Measurements from ENCODE around the gene ENOSF1. TPM values are rescaled to one million over a fixed set of nuclear protein-coding genes. Genes with fewer than 3 reads are reported as not detected.

ENOSF1 gene
- total RNA-seq, 6 experiments from 2014 or later: 36.7 to 71.9 (median 58.5) TPM

DNA sequence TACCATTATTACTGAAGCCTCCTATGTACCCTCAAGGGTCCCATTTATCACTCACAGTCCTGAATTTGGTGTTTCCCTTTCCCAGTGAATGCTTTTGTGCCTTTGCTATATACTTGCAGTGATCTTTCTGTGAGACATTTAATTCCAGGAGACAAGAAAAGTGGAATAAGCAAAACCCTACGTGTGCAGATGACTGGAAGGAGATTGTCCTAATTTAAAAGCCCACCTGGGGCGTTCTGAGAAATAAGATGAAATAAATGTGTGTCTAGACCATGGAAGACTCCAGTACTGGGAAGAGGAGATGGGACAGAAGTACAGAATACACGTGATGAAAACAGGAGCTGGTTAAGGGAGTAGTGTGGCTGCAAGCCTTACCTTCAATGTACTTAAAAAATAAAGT lies 35.7 kb downstream of the ENOSF1 start:
- ATAC-seq: no peak
- Histone ChIP-seq H3K27ac (no peak overlapping the region), H3K36me3 (peaks cover 0 to 67% (median 30%) of the 10 kb centered on the region in 4 donors), H3K4me1 (no peaks in the 10 kb centered on the region), H3K4me3 (no peak overlapping the region), H3K9me3 (no peaks in the 10 kb centered on the region), H3K27me3 (no peaks in the 10 kb centered on the region)
- intact Hi-C loops (cut with DNase I): no loop called here
- TF ChIP-seq, protein P1, sequence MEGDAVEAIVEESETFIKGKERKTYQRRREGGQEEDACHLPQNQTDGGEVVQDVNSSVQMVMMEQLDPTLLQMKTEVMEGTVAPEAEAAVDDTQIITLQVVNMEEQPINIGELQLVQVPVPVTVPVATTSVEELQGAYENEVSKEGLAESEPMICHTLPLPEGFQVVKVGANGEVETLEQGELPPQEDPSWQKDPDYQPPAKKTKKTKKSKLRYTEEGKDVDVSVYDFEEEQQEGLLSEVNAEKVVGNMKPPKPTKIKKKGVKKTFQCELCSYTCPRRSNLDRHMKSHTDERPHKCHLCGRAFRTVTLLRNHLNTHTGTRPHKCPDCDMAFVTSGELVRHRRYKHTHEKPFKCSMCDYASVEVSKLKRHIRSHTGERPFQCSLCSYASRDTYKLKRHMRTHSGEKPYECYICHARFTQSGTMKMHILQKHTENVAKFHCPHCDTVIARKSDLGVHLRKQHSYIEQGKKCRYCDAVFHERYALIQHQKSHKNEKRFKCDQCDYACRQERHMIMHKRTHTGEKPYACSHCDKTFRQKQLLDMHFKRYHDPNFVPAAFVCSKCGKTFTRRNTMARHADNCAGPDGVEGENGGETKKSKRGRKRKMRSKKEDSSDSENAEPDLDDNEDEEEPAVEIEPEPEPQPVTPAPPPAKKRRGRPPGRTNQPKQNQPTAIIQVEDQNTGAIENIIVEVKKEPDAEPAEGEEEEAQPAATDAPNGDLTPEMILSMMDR (IDR thresholded peaks at IDR 0.05): no peak
- no peak for TF ChIP-seq POLR2A (IDR thresholded peaks at IDR 0.05)
- 90% methylated on average over 2 of the region's 3 CpGs for WGBS (ENCODE audit: insufficient coverage, low coverage, low lambda C conversion rate, missing lambda C conversion rate)
- no peak for DNase-seq

DNA sequence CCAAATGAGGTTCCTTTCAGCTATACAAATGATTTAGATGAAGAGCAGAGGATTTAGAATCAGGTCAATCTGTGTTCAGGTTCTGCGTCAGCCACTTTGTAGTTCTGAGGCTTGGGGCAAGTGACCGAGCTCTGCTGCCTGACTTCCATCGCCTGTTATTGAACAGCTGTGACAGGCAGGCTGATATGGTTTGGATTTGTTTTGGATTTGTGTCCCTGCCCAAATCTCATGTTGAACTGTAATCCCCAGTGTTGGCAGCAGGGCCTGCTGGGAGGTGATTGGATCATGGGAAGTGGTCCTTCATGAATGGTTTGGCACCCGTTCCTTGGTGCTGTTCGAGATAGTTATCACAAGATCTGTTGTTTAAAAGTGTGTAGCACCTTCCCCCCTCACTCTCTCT lies 36.4 kb downstream of the ENOSF1 start:
- Histone ChIP-seq H3K4me1 (no peaks in the 10 kb centered on the region), H3K4me3 (no peak overlapping the region), H3K36me3 (peaks cover 0 to 72% (median 28%) of the 10 kb centered on the region in 4 donors), H3K27me3 (no peaks in the 10 kb centered on the region), H3K27ac (no peak overlapping the region), H3K9me3 (no peaks in the 10 kb centered on the region)
- TF ChIP-seq POLR2A (IDR thresholded peaks at IDR 0.05): no peak
- TF ChIP-seq, protein P1 (IDR thresholded peaks at IDR 0.05): no peak
- intact Hi-C loops (cut with DNase I): no loop called here
- ATAC-seq (no peak), DNase-seq (no peak)
- WGBS (ENCODE audit: insufficient coverage, low coverage, low lambda C conversion rate, missing lambda C conversion rate): 80% methylated on average over 2 of the region's 5 CpGs

DNA sequence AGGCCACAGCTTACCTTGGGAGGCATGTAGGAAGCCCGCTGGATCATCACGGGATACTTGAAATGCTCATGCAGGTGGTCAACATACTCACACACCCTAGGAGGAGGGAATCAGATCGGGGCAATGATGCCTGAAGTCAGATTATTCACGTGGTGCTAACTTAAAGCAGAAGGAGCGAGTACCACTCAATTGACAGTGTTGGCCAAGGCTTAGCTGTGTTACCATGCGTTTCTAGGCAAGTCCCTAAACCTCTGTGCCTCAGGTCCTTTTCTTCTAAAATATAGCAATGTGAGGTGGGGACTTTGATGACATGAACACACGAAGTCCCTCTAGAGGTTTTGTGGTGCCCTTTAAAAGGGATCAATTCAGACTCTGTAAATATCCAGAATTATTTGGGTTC lies 37.1 kb downstream of the ENOSF1 start:
- DNase-seq: no peak
- no peak for ATAC-seq
- Histone ChIP-seq H3K36me3 (peaks cover 0 to 80% (median 28%) of the 10 kb centered on the region in 4 donors), H3K4me1 (no peaks in the 10 kb centered on the region), H3K9me3 (no peaks in the 10 kb centered on the region), H3K4me3 (no peak overlapping the region), H3K27ac (no peak overlapping the region), H3K27me3 (no peaks in the 10 kb centered on the region)
- WGBS (ENCODE audit: insufficient coverage, low coverage, low lambda C conversion rate, missing lambda C conversion rate): 89% methylated on average over 4 of the region's 7 CpGs
- TF ChIP-seq POLR2A (IDR thresholded peaks at IDR 0.05): no peak
- TF ChIP-seq, protein P1 (IDR thresholded peaks at IDR 0.05): no peak
- intact Hi-C loops (cut with DNase I): no loop called here

DNA sequence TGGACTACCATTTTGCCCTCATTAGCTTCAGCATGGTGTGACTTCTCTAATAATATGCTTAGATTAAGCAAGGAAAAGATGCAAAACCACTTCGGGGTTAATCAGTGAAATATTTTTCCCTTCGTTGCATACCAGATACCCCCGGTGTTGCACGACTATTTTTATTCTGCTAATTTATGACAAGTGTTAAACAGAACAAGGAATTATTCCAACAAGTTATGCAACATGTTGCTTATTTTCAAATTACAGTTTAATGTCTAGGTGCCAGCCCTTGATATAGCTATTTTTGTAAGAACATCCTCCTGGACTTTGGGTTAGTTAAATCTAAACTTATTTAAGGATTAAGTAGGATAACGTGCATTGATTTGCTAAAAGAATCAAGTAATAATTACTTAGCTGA lies 38.7 kb downstream of the ENOSF1 start:
- no peak overlapping the region for H3K27ac ChIP-seq
- H3K9me3 ChIP-seq: no peaks in the 10 kb centered on the region
- peaks cover 0 to 81% (median 23%) of the 10 kb centered on the region in 4 donors for H3K36me3 ChIP-seq
- ATAC-seq: no peak
- intact Hi-C loops (cut with DNase I): no loop called here
- no peaks in the 10 kb centered on the region for H3K4me1 ChIP-seq
- no peaks in the 10 kb centered on the region for H3K27me3 ChIP-seq
- no peak overlapping the region for H3K4me3 ChIP-seq
- WGBS (ENCODE audit: insufficient coverage, low coverage, low lambda C conversion rate, missing lambda C conversion rate): 67% methylated on average over 5 of the region's 5 CpGs
- DNase-seq: no peak
- TF ChIP-seq POLR2A (IDR thresholded peaks at IDR 0.05): no peak
- TF ChIP-seq, protein P1 (IDR thresholded peaks at IDR 0.05): no peak

DNA sequence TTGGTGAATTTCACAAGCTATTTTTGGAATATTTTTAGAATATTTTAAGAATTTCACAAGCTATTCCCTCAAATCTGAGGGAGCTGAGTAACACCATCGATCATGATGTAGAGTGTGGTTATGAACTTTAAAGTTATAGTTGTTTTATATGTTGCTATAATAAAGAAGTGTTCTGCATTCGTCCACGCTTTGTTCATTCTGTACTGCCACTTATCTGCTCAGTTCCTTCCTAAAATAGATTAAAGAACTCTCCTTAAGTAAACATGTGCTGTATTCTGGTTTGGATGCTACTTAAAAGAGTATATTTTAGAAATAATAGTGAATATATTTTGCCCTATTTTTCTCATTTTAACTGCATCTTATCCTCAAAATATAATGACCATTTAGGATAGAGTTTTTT lies 39.1 kb downstream of the ENOSF1 start:
- Histone ChIP-seq H3K4me1 (no peaks in the 10 kb centered on the region), H3K27me3 (no peaks in the 10 kb centered on the region), H3K9me3 (no peaks in the 10 kb centered on the region), H3K4me3 (no peak overlapping the region), H3K36me3 (peaks cover 0 to 77% (median 23%) of the 10 kb centered on the region in 4 donors), H3K27ac (no peak overlapping the region)
- TF ChIP-seq, protein P1 (IDR thresholded peaks at IDR 0.05): no peak
- no peak for TF ChIP-seq POLR2A (IDR thresholded peaks at IDR 0.05)
- intact Hi-C loops (cut with DNase I): no loop called here
- DNase-seq: no peak
- no peak for ATAC-seq
- 82% methylated on average over 3 of the region's 3 CpGs for WGBS (ENCODE audit: insufficient coverage, low coverage, low lambda C conversion rate, missing lambda C conversion rate)

All from right lobe of liver (tissue), 6 donors.